ENCODE data around the gene EP400.

DNA sequence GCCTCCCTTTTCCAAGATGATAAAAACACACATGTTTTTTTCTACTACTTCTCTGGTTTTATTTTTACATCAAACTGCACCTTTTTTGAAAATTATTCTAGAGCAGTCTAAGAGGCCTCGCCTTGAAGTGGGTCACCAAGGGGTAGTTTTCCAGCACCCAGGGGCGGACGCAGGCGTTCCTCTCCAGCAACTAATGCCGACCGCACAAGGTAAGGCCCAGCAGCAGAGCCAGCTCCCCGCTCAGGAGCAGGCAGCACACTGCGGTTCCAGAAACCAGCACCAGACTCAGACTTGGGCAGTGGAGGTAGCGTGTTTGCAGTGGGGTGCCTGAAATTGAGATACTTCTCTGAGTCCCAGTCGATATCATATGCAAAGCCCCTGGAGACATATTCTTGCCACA lies 31.6 kb downstream of the EP400 start:
- TF ChIP-seq ZNF837 (tag by site-specific recombination; IDR thresholded peaks at IDR 0.05) (no peak), SALL2 (tag by site-specific recombination; IDR thresholded peaks at IDR 0.05; ENCODE audit: borderline replicate concordance) (no peak), ZNF24 (tag by site-specific recombination; IDR thresholded peaks at IDR 0.05) (no peak), ZNF394 (tag by site-specific recombination; IDR thresholded peaks at IDR 0.05; ENCODE audit: borderline replicate concordance) (no peak), ZNF350 (tag by site-specific recombination; IDR thresholded peaks at IDR 0.05) (no peak), ZNF433 (tag by site-specific recombination; IDR thresholded peaks at IDR 0.05; ENCODE audit: low read depth) (no peak)
- TF ChIP-seq, protein P1, sequence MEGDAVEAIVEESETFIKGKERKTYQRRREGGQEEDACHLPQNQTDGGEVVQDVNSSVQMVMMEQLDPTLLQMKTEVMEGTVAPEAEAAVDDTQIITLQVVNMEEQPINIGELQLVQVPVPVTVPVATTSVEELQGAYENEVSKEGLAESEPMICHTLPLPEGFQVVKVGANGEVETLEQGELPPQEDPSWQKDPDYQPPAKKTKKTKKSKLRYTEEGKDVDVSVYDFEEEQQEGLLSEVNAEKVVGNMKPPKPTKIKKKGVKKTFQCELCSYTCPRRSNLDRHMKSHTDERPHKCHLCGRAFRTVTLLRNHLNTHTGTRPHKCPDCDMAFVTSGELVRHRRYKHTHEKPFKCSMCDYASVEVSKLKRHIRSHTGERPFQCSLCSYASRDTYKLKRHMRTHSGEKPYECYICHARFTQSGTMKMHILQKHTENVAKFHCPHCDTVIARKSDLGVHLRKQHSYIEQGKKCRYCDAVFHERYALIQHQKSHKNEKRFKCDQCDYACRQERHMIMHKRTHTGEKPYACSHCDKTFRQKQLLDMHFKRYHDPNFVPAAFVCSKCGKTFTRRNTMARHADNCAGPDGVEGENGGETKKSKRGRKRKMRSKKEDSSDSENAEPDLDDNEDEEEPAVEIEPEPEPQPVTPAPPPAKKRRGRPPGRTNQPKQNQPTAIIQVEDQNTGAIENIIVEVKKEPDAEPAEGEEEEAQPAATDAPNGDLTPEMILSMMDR (tag by site-specific recombination; IDR thresholded peaks at IDR 0.05) = no peak
- TF ChIP-seq, protein P2, sequence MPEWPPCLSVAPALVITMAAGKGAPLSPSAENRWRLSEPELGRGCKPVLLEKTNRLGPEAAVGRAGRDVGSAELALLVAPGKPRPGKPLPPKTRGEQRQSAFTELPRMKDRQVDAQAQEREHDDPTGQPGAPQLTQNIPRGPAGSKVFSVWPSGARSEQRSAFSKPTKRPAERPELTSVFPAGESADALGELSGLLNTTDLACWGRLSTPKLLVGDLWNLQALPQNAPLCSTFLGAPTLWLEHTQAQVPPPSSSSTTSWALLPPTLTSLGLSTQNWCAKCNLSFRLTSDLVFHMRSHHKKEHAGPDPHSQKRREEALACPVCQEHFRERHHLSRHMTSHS (tag by site-specific recombination; IDR thresholded peaks at IDR 0.05) = no peak
